ENCODE results near the gene RFX4. TPM values are rescaled to one million over a fixed set of nuclear protein-coding genes. Genes with fewer than 3 reads are reported as not detected.

RFX4 gene
- total RNA-seq, 4 donors from 2014 or later, result not detected

DNA sequence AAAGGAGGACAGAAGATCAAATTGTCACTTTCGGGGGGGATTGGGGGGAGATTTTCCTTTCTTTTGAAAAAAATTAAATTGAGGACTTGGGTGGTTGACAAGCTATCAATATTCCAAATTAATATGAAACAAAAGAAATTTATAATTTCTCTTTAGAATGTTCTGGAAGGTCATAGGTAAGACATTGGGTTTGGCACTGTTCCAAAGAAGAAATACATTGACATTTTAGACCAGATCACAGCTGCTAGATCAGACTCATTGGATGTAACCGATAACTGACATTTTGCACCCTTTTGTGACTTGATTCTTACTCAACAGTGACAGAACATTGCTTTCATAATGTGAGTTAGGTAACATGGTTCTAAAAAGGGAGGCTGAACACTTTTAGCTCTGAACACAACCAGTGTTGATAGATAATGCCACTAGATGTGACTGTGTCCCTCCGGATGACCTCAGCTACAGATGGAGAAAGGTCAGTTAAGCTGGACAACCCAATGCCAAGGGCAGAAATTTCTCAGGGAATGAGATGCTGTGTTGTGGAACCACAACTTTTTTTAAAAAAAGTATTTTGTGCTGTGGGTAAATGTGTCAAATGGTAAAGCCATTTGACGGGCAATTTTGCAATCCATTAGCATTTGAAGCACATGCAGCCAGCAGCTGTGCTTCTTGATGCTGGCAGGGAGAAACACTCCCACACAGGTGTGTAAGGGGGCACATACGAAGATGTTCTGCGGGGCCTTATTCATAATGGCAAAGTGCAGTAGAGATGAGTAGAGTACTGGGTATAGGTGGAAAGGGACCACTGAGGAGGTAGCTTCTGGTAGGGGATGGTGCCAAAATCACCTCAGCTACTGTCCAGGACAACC, 62.9 kb downstream of the RFX4 start:
- no peak for TF ChIP-seq EP300 (IDR thresholded peaks at IDR 0.05; ENCODE audit: low read depth)
- no peak for TF ChIP-seq CTCF (IDR thresholded peaks at IDR 0.05)
- no peak for TF ChIP-seq POLR2AphosphoS5 (IDR thresholded peaks at IDR 0.05)
- no peak for TF ChIP-seq POLR2A (IDR thresholded peaks at IDR 0.05)
- Histone ChIP-seq H3K9me3 (no peaks in the 10 kb centered on the region), H3K4me1 (no peaks in the 10 kb centered on the region), H3K27me3 (no peaks in the 10 kb centered on the region), H3K27ac (peak overlapping the region in 1 of 4 donors; percentile 40), H3K4me3 (no peak overlapping the region), H3K36me3 (no peaks in the 10 kb centered on the region)
- in situ Hi-C loops (cut with MboI; ENCODE audit: low pct_ligation_motif_present in 1 of 4, low pct_unique_long_range_greater_than_20kb in 1 of 4, low sequenced_read_pairs in 3 of 4), result no loop called here
- 75 to 79% methylated on average over 2 to 6 of the region's 6 CpGs for WGBS, 2 donors (ENCODE audit: low coverage in 1 of 2)
- DNase-seq, result no peak
- intact Hi-C loops (cut with DNase I; ENCODE audit: low total_unique reads), result no loop called here

DNA sequence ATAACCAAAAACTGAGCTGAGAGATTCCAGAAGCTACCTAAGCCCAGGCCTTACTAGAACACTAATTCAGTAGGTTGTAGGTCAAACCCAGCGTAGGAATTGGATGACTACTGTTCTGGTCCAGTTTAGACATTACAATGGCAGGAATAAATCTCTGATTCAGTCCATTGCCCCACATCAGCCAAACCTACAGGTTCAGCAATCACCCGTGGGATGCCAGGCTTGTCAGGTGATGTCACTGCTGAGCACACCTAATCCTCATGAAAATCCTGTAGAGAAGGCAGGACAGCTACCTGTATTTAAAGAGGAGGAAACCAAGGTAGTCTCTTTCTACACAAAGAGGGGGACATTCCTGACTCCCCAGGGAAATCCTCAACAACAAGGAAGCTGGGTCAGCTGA, 63.7 kb downstream of the RFX4 start:
- Histone ChIP-seq H3K27me3 (no peaks in the 10 kb centered on the region), H3K4me3 (no peak overlapping the region), H3K36me3 (no peaks in the 10 kb centered on the region), H3K4me1 (no peaks in the 10 kb centered on the region), H3K9me3 (no peaks in the 10 kb centered on the region), H3K27ac (no peak overlapping the region)
- TF ChIP-seq CTCF (IDR thresholded peaks at IDR 0.05) (no peak), POLR2A (IDR thresholded peaks at IDR 0.05) (no peak), EP300 (IDR thresholded peaks at IDR 0.05; ENCODE audit: low read depth) (no peak), POLR2AphosphoS5 (IDR thresholded peaks at IDR 0.05) (no peak)
- intact Hi-C loops (cut with DNase I; ENCODE audit: low total_unique reads), result no loop called here
- WGBS, 2 donors (ENCODE audit: low coverage in 1 of 2), result 63 to 85% methylated on average over 1 to 2 of the region's 2 CpGs
- in situ Hi-C loops (cut with MboI; ENCODE audit: low pct_ligation_motif_present in 1 of 4, low pct_unique_long_range_greater_than_20kb in 1 of 4, low sequenced_read_pairs in 3 of 4), result no loop called here
- no peak for DNase-seq

DNA sequence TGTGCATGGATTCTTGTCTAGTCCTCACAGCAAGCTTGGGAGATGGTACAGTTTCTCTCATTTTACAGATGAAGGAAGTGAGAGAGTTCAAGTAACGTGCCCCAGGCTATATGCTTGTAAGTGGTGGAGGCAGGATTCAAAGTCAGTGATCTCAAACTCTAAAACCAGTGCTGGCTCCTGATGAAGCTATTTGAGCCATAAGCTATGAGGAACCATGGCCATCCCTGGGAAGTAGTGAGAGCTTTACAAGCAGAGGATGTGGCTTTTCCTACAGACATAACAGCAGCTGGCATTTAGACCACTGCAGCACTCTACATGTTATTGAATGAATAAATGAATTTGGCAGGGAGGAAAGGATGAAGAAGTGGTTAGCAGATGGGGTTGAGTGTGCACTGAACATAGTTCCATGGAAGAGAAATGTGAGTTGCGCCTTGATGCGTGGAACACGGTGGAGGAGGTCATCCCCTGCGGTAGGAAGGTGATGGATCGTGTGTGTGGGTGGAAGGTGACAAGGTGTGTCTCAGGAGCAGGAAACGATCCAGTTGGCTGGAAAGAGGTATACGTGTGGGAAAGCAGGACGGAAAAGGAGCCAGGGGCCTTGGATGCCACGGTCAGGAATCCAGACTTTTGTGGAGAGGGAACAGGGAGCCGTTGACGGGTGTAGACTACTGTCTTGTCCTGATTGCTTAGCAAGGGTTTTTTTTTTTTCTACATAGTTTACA, 65.2 kb downstream of the RFX4 start:
- no peak overlapping the region for H3K27ac ChIP-seq
- intact Hi-C loops (cut with DNase I; ENCODE audit: low total_unique reads), result no loop called here
- H3K4me3 ChIP-seq, result no peak overlapping the region
- 49 to 63% methylated on average over 10 to 12 of the region's 12 CpGs for WGBS, 2 donors (ENCODE audit: low coverage in 1 of 2)
- in situ Hi-C loops (cut with MboI; ENCODE audit: low pct_ligation_motif_present in 1 of 4, low pct_unique_long_range_greater_than_20kb in 1 of 4, low sequenced_read_pairs in 3 of 4), result no loop called here
- H3K27me3 ChIP-seq, result no peaks in the 10 kb centered on the region
- TF ChIP-seq POLR2A (IDR thresholded peaks at IDR 0.05) (no peak), CTCF (IDR thresholded peaks at IDR 0.05) (no peak), POLR2AphosphoS5 (IDR thresholded peaks at IDR 0.05) (no peak), EP300 (IDR thresholded peaks at IDR 0.05; ENCODE audit: low read depth) (no peak)
- H3K9me3 ChIP-seq, result no peaks in the 10 kb centered on the region
- DNase-seq, result no peak
- no peaks in the 10 kb centered on the region for H3K36me3 ChIP-seq
- no peaks in the 10 kb centered on the region for H3K4me1 ChIP-seq

DNA sequence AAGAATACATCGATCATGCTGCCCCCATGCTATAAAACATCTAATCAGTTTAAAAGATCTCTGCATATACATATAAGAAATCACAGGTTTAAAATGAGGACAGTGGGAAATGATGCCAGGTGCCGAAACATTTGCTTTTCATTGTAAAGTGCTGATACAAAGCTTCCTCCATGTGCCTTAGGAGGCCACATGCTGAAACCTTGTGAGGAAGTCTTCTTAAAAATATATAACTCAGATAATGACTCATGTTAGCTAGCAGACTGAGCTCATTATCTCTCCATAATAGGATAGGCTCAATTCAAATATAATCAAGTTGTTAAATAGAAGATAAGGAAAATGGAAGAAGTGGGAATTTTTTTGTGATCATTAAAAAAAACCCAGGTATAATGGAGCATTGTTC, 65.9 kb downstream of the RFX4 start:
- Histone ChIP-seq H3K27me3 (no peaks in the 10 kb centered on the region), H3K4me3 (no peak overlapping the region), H3K4me1 (no peaks in the 10 kb centered on the region), H3K36me3 (no peaks in the 10 kb centered on the region), H3K9me3 (no peaks in the 10 kb centered on the region), H3K27ac (peak overlapping the region in 1 of 4 donors; percentile 5)
- 50 to 66% methylated on average over 2 of the region's 2 CpGs for WGBS, 2 donors (ENCODE audit: low coverage in 1 of 2)
- DNase-seq, result no peak
- in situ Hi-C loops (cut with MboI; ENCODE audit: low pct_ligation_motif_present in 1 of 4, low pct_unique_long_range_greater_than_20kb in 1 of 4, low sequenced_read_pairs in 3 of 4) (no loop called here), intact Hi-C loops (cut with DNase I; ENCODE audit: low total_unique reads) (no loop called here)
- TF ChIP-seq POLR2A (IDR thresholded peaks at IDR 0.05) (no peak), CTCF (IDR thresholded peaks at IDR 0.05) (no peak), POLR2AphosphoS5 (IDR thresholded peaks at IDR 0.05) (no peak), EP300 (IDR thresholded peaks at IDR 0.05; ENCODE audit: low read depth) (no peak)
